Superior temporal gyrus (tissue), 1 donor: Measurements from ENCODE around the gene SERPINA4.

ENCODE experiments used
- DNase-seq: peaks from one replicate; pipeline ENCODE4 v3.0.0-alpha.2; 2016; ENCODE audit errors: extremely low spot score

Gene SERPINA4

GRCh38 chr14:94542811-94543440, 18.3 kb upstream of the SERPINA4 start:
- no peak for DNase-seq

GRCh38 chr14:94543449-94544124, 17.7 kb upstream of the SERPINA4 start:
- DNase-seq, result no peak

GRCh38 chr14:94544726-94545125, 16.5 kb upstream of the SERPINA4 start:
- no peak for DNase-seq

DNA sequence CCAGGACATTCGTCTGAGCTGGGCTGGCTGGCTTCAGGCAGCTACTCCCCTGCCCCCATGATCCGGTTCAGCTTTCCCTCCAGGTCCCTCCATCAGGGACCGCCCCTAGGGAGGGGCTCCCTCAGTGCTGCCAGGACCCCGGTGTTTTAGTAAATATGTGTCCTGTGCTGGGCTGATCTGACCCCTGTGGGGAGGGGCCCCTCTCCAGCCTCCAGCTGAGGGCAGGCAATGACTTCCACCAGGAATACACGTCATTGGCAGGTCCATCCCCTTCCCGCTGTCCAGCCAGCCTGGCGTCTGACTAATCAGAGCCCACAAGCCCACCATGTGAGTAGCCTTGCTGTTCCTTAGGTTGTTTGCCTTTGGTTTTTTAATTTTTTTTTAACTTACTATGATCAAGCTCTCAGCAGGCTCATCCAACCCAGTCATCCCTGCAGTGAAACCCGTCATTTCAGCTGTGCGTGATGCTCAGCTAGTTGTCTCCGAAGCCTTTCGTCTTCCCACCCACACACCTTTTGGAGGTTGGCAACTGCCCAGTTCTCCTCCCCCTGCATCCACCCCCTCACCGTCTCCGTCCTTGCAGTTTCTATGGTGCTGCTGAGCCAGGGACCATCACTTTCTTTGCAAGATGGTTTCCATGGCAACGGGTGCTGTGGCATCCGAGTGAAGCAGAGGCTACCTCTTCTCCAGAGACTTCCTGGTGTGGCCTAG, 16.0 kb upstream of the SERPINA4 start:
- DNase-seq, result peak; percentile 67

DNA sequence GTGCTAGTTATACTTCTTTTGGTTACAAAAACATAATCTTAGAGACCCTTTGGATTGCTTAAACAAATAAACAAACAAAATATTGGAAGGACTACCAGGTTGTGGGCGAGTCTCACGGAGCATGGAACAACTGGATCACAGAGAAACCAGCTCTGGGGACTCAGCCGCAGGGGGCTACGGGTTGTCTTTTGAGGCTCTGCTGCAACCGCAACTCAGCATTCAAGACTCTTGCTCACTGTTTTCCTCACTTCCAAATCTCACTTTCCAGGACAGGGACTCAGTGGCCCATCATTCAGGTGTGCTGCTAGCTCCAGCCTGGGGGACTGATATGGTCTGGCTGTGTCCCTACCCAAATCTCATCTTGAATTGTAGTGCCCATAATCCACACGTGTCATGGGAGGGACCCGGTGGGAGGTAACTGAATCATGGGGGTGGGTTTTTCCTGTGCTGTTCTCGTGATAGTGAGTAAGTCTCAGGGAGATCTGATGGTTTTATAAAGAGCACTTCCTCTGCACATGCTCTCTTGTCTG, 14.0 kb upstream of the SERPINA4 start:
- DNase-seq, result no peak

GRCh38 chr14:94547726-94548125, 13.5 kb upstream of the SERPINA4 start:
- no peak for DNase-seq

DNA sequence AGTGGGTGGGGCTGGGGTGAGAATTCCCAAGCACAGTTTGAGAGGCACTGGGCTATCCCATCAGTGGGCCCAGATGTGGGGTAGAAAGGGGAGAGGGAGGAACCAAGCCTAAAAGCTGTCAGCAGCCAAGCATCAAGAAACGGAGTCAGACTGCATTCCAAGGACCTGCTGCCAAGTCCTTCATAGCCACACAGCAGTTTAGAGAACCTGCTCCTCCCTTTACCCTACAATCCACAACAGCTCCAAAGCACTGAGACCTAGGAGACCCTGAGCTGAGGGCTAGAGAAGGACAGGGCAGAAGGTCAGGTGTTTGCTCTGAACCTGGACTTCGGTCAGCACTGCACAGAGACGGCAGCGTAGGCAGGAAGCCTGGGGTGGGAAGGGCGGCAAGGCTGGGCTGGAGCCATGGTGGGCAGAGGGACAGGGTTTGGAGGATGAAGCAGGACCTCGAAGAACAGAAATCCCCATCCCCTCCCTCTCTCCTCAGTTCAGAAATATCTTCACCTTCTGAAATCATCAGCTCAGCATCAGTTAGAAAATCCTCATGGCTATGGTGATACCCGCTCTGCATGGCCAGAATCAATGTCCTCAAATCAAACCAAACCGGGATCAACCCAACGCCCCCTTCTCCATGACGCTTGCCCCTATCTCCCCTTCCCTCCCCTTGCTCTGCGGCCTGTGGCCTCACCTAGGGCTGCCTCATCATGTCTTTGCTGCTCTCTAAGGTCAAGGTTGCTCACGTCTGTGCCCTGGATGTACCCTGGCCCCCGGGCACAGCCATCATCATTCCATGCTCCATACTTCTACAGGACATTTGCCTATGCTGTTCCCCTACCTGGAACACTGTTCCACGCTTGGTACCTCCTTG, 12.9 kb upstream of the SERPINA4 start:
- DNase-seq, result no peak

GRCh38 chr14:94548999-94549985, 11.9 kb upstream of the SERPINA4 start:
- peak; percentile 80 for DNase-seq

DNA sequence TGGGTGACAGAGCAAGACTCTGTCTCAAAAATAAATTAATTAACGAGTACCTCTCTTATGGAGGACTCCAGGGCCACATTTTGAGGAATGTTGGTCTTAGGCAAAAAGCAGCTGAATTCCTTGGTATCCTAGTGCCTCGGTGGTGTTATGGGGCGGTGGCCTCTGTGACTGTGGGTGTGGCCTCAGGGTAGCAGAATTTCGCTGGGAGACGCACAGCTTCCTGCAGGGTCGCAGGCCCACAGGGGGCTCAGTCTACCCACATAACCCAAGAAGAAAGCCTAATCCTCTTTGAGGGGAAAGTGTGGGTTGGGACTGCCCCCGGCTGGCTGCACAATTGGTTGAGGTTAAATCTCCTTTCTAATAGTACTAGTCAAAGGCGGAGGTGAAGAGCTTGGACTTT, 11.2 kb upstream of the SERPINA4 start:
- DNase-seq, result no peak

DNA sequence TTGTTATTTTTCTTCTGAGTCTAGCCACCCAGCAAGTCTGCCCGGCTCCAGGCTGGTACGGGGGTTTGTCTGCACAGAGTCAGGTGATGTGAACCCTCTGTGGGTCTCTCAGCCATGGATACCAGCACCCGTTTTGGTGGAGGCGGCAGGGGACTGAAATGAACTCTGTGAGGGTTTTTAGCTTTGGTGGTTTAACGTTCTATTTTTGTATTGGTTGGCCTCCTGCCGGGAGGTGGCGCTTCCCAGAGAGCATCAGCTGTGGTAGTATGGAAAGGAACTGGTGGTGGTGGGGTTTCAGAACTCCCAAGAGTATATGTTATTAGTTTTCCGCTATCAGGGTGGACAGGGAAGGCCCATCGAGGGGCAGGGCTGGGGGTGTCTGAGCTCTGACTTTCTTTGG, 5.3 kb upstream of the SERPINA4 start:
- no peak for DNase-seq

DNA sequence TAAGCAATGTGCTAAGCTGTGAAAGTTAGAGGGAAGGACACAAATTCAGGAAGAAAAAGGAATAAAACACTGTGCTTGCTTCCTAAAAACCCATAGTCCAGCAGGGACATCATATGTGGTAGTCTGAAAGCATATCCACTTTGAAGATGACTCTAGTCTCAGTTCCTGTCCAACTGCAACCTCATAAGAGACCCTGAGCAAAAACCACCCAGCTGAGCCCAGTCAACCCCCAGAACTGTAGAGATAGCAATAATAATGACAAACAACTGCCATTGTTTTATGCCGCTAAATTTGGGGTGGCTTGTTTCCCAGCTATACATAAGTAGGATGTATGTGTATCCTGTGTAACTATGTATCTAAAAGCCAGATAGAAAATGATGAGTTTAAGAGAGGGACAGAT, 3.9 kb upstream of the SERPINA4 start:
- DNase-seq, result no peak

- no peak for DNase-seq
Observed at GRCh38 chr14:94558842-94559241, 2.4 kb upstream of the SERPINA4 start.

DNA sequence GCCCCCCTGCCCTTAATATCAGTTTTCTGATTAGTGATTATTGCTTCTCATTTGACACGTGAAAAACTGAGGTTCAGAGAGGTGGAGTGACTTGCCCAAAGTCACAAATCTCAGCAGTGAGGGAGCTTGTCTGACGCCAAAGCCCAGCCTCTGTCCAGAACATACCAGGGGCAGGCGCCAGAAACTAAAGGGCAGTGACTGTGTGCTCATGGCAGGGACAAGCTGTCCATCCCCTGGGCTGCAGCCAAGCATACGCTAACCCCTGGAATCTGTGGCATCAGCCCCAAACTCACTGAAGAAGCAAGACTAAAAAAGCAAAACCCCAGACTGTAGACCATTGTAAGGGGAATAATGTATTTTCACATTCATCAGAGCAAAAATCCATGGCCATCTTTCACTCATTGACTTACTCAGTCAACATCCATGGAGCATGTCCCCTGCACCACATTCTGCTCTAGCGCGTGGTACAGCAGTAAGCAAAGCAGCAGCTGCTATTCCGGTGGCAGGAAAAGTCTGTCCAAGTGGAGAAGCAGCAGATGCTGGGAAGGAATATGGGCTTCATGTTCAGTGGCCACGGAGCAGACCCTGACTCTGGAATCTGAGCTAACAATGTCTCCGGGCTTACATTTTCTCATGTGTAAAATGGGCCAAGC, 1.5 kb upstream of the SERPINA4 start:
- no peak for DNase-seq

DNA sequence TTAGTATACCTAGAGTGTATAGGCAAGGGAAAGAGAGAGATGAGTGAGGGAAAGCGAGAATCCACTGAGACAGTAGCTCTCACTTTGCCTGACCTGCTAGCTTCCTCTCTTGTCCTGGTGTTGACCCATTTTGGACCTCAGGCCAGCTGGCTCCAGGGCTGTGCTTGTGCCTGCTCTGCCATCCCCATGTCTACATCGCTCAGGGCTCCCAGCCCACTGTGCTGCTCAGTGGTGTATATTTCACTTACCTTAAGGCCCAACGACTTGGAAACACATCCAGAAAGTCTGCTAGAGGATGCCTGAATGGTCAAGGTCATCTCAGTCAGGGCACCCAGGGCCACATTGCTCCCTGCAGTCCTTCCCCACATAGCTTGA, 964 bp upstream of the SERPINA4 start:
- no peak for DNase-seq

DNA sequence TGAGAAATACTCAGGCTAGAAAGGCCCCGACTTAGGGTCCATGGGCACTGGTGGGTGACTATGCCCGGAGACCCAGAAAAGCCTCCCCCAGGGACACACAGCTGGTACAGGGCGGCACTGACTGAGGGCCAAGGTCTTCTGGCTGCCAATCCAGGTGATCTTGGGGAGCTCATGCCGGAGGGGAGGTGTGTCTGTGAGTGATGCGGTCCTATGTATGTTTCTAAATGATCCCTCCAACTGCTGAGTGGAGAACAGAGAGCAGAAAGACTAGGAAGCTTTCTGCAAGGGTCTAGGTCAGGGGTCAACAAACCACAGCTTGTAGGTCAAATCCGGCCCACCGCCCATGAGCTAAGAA, 391 bp downstream of the SERPINA4 start:
- no peak for DNase-seq

GRCh38 chr14:94562022-94562421, 780 bp downstream of the SERPINA4 start:
- no peak for DNase-seq

- DNase-seq, result no peak
Observed at GRCh38 chr14:94562941-94563883, 2.0 kb downstream of the SERPINA4 start.

- no peak for DNase-seq
Observed at GRCh38 chr14:94564381-94564780, 3.1 kb downstream of the SERPINA4 start.

GRCh38 chr14:94568186-94568585, 6.9 kb downstream of the SERPINA4 start:
- DNase-seq, result no peak
